Fibroblast of the conjunctiva (primary cell): Measurements from ENCODE around the gene ADAP1.
"Not testable (repeated sequence)": the region's sequence is repeated elsewhere in the genome, so short reads cannot be mapped to it uniquely, and the experiment has no call there.

Experiments used
- DNase-seq: peaks from one replicate; pipeline ENCODE4 v3.0.0-alpha.2; 2010; ENCODE audit warnings: low read depth

ADAP1 gene

DNA sequence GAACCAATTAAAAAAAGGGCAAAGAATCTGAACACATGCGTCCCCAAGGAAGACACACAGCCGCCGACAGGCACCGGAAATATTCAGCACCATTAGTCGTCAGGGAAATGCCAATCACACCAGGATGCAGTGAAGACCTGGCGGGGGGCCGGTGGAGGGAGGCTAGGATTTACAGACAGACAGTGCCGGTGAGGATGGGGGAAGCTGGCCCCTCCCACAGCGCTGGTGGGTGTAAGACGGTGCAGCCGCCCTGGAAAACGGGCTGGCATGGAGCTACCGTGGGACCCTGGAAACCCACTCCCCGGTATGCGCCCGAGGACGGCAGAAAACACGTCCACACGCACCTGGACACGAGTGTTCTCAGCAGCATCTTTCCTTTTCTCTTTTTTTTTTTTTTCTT is 4.8 kb upstream of the ADAP1 start:
- no peak for DNase-seq

DNA sequence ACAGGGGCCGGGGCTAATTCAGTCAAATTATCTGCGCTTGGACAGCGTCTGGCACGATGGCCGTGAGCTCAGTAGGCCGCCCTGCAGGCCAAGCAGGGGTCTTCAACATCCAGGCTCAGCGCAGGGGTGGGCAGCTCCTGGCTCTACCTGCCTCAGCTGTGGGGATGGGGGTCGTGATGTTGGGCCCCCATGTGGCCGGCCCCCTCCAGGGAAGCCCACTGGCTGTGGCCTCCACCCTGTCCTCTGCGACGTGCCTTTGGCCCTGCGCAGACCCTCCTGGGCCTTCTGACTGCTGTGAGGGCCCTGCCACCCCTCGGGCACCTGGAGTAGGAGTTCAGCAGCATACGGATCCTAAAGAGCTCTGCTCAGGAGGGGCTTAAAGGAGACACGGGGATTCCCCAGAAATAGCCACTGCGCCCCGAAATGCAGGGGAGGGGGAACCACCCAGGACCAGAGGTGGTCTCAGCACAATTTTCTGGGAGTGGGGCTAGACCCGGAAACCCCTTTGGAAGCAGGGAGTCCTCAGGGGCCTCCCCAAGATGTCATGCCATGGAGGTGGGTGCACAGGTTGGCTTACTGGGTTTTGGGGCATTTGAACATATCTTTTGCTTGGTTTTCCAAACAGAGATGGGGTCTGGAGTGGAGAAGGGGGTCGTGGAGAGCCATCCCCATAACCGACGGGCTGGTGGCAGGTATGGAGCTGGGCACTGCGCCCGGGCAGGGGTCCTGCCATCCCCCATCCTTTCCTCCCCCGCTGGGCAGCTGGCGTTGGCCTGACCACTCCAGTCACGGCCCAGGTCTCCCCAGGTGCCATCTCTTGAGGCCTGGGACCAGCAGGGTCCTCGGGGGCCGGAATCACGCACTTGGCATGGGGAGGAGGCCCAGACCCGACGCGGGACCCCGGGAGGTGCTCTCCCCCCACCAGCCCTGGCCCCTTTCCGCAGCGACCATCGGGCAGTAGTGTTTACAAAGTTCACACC is 4.0 kb upstream of the ADAP1 start:
- no peak for DNase-seq

DNA sequence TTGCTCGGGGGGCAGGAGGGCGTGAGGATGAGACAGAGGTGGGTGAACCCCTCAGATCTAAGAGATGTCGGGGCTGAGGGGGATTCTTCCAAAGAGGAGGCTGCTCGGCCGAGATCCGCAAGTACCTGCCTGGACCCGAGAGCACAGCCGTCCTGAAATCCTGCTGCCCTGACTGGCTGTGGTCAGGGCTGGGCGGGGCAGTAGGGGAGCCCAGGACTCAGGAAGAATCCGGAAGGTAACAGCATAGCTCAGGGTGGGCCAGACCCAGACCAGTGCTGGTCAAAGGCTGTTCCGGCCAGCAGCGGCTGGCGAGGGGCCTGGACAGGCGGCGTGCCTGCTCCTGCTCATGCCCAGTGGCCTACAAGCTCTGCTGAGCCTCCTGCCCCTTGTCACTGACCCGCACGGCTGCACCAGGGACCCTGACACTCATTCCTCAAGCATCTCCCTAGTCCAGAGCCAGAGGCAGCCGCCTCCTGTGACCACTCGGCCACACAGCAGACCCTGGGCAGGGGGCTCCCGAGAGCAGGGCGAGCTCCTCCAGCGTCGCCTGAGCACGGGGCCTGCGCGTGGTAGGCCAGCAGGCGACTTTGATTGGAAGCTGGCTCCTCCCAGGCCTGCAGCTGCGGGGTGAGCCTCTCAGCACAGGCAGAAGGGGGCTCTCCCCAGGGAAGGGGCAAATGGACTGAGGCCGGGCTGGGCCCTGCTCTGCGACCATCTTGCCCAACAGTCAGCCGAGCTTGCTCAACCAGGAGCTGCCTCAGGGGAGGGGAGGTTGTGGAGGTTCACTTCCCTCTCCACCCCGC is 3.1 kb upstream of the ADAP1 start:
- no peak for DNase-seq

DNA sequence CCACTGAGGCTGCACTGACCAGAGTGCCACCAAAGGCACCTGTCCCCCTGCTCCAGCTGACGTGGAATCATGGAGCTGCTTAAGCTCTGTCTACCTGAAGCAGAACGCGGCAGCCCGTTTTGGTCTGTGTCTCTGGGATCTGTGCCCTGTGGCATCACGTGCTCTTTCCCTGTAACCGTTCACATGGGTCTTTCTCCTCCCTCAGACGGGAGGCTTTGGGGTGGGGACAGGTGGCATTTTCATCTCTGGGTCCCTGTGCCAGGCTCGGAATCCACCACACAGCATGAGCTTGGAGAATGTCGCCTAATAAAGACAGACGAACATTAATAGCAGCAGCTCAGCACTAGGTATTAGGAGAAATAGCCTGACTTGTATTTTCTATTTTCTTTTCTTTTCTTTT is 1.6 kb upstream of the ADAP1 start:
- DNase-seq, result no peak

DNA sequence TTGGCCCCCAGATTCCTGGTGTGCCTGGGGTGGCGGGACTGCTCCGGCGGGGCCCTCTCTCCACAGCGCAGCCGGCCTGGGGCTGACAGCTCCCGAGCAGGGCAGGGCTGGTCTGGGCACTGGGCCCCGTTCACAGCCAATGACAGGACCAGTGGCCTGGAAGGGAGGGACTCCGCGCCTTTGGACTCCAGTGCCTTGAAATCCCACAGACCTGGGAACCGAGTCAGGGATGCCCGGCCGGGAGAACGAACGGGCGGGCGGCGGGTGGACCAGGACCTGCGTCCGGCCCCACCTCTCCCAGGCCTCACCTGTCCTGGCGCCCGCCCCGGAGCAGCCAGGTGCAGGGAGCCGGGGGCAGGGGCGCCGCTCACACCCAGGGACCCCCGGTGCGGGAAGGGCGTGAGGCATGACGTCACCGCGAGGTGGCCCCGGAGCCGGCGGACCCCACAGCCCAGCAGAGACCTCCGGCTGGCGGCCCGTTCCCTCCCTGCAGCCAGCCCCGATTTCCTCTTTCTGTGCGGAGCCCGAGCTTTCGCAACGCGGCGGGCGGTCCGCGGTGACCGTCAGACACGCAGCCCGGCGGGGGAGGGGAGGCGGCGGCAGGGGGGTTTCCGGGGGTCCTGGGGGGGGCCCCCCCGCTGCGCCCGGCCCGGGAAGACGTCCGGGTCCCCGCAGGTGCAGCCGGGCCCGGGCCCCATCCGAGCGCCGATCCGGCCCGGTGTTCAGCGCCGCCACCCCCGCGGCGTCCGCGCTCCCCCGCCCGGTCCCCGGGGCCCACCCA is 743 bp downstream of the ADAP1 start:
- DNase-seq, result no peak

DNA sequence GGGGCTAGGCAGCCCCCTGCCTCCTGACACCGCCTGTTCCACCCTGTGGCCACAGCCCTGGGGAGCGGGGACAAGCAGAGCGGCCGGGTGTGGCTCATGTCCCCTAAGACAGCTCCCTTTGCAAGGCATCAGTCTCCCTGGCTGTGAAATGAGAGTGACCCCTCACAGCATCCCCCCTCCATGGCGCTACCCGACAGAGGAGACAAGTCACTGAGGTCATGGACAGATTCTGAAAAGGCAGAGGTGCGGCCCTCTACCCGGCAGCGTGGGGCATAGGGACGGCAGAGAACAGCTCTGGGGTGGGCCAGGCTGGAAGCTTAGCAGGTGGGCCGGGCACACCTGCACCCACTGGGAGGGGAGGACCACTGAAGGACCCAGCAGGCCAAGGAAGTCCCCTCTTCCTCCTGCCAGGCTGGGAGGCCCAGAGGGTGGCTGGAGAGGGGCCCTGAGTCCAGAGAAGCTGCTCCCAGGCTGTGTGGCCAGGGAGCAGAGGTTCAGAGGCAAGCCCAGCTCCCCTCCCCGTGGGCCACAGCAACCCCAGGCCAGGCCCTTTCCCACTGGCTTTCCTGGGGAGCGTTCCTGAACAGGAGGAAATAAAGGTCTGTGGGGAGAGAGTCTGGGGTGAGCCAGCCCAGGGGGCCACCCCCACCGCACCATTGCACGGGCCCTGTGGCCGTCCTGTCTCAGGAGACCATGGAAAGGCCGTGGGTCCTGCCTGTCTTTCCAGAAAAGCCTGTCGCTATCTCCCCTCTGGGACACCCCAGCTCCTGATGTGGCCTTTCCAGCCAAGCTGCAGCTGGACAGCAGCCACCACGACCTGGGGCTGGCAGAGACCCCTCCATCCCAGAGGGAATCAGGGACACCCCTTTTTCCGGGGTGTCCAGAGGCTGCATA is 1.7 kb downstream of the ADAP1 start:
- no peak for DNase-seq

DNA sequence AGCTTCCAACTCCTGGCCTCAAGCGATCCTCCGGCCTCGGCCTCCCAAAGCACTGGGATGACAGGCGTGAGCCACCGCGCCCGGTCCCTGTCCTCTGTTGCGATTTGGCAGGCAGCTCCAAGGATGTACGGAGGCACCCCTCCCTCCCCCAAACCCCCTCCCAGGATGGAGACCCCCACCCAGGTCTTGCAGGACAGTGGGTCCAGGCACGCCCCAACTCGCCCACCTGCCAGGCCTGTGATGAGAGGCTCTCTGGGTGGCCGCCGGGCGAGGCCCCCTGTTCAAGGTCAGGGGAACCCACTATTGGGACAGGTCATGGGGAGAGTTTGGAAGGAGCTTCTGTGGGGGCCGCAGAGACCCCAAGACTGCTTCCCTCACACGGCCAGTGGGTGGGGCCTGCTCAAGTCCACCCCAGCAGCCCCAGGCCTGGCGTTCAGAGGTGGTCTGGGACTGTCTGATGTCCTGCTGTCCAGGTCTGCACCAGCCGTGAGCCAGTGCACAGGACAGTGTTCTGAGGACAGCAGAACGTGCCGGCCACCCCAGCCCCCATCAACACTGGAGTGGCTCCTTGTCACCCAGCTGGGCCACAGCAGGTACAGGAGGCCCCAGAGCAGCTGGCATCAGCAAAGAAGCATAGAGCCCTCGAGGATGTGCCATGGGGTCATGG is 2.5 kb downstream of the ADAP1 start:
- no peak for DNase-seq

DNA sequence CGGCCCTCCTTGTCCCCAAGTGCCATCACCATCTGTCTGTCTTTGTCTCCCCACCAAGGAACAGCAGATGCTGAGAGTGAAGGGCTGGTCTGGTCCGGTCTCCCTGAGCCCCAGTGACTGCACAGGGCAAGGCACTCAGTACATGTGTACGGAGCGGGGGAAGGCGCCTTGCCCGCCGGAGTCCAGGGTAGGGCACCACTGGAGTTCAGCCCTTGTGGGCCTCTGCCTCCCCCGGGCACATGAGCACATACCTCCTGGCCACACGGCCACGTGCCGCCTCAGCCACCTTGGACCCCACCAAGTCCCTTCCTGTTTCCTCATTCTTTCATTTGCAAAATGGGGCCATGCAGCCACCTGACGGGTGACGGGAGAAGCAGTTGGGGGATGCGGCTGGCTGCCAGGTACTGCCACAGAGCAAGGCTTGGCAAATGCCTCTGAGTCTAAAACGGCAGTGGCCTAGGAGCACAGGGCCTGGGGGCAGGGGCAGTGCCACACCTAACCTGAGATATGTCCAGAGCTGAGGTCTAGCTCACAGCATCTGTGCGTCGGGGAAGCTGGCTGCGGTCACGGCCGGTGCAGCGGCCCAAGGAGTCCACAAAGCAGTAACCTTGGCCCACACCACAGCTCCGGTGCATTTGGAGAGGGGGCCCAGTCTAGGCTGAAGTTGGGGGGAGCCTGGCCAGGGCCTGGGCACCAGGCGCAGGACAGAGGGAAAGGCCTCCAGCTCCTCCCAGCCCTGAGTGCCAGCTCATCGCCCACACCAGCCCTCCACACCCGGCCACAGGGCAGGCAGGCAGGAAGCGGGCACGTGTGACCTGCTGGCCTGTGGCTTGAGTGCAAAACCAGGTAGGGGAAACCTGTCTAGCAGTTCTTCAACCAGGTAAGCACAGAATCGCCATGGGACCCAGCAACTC is 5.2 kb downstream of the ADAP1 start:
- no peak for DNase-seq

DNA sequence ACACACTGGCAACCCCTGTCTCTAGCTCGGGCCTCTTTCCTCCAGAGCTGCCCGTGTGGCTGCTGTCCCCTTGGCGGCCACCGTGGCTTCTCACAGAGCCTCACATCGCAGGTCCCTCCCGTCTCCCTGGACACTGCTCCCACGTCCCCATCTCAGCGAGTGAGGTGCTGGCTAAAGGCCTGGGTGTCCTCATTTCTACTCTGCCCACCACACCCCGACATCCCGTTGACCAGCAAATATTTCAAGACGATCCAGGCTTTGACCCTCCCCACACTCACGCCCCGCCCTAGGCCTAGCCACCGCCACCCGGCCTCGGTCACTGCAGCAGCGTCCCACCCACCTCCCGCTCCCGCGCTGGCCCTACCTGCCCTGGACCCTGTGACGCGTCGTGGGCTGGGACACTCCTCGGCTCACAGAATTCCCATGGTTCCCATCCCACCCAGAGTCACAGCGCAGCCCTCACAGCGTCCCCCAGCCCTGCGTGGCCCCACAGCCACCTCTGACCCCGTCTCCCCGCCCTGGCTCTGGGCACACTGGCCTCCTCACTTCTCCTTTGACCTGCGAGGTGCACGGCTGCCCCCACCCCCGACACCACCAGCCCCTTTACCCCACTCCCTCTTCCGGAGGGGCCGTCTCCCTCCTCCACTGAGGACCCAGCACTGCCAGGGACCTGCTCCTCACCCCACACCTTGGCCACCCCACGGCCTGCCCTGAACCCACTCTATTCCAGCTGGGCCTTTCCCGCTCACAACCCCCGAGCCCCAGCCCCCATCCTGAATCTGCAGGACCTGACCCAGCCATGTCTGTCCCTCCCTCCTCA is 6.9 kb downstream of the ADAP1 start:
- no peak for DNase-seq

DNA sequence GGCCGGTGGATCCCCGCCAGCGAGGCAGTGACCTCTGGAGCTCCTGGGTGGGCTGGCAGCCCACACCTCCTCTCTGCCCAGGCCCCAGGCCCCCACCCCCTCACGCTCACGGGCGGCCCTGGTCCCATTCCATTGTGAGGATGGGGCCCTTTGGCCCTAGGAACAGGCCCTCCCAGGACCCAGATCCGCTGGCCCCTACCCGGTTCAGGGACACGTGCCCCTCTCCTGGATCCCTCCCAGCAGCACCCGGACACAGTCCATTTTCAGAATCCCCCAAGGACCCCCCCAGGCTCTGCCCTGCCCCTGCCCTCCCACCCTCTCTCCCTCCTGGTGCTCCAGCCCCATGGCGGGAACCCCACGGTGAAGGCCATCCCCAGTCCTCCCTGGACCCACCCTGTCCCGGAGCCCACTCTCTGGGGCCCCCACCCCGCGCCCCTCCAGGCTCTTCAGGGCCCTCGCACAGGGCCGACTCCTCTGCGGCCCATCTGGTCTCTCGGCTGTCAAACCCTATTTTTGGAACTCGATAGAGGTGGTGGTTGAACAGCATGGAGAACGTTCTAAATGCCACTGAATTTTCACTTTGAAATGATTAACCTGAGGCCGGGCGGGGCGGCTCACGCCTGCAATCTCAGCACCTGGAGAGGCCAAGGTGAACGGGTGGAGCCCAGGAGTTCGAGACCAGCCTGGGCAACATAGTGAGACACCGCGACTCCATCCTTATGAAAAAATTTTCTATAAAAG is 8.1 kb downstream of the ADAP1 start:
- DNase-seq, result no peak

DNA sequence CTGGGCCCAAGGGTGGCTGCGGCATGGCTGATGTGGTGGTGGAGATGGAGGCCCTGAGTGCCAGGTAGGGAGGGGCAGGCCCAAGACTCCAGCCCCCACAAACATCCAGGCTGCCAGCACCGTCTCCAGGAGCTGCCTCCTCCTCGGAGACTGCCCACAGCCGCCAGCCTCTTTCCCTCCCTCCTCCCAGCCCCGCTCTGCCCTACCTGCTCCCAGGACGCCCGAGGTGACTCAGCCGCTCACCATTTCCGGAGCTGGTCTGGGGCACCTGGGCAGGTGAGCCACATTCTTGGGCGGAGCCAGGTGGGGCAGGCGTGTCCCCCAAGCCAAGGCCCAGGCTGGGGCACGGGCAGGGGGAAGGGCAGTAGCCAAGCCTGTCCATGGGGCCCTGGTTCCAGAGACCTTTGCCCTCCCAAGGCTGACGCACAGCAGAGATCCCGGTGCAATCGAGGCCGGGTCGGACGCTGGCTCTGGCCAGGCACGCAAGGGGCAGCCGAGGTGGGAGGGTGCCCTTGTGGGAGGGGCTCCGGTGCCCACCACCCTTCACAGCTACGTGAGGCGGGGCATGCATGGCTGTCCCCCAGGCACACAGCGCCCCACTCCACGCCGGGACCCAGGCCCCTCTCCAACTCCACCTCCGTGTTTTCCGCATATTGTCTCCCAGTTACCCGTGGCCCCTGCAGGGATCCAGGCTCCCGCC is 8.8 kb downstream of the ADAP1 start:
- no peak for DNase-seq

DNA sequence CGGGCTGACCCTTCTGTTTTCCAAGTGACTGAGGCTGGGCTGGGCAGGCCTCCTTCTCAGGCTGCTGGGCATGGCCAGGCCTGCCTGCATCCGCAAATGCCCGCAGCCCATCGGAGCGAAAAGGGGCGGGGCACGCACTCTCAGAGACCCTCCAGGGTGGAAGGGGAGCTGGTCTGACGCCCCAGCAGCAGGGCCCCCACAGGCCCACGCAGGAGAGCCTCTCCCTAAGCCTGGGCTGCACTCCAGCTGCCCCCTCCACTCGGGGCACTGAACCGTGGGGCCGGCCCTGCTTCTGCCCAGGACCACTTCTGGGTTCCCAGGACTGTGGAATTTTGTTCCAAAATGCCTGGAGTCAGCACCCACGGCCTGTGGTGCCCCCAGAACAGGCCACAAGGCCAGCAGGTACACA is 9.3 kb downstream of the ADAP1 start:
- no peak for DNase-seq

DNA sequence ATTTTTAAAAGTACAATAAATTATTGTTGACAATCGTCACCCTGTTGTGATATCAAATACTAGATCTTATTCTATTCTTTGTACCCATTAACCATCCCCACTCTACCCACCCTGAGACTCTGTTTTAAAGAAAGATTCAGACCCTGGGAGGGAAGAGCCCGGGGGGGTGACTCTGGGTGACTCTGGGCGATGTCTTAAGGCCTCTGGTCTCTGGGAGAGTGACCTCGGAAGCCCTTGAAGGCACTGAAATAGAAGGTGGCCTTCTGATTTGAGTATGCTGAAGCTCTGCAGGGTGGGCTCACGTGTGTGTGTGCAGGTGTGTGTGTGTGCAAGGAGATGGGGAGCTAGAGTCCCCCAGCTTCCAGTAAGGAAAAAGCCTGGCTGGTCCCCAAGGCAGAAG is 9.7 kb downstream of the ADAP1 start:
- DNase-seq, result no peak

DNA sequence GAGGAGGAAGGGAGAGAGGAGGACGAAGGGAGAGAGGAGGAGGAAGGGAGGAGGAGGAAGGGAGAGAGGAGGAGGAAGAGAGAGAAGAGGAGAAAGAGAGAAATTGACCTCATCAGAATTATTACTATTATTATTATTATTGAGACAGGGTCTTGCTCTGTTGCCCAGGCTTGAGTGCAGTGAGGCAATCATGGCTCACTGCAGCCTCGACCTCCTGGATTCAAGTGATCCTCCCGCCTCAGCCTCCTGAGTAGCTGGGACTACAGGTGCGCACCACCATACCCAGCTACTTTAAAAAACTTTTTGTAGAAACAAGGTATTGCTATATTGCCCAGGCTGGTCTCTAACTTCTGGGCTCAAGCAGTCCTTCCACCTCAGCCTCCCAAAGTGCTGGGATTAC is 10.7 kb downstream of the ADAP1 start:
- not testable (repeated sequence) for DNase-seq

DNA sequence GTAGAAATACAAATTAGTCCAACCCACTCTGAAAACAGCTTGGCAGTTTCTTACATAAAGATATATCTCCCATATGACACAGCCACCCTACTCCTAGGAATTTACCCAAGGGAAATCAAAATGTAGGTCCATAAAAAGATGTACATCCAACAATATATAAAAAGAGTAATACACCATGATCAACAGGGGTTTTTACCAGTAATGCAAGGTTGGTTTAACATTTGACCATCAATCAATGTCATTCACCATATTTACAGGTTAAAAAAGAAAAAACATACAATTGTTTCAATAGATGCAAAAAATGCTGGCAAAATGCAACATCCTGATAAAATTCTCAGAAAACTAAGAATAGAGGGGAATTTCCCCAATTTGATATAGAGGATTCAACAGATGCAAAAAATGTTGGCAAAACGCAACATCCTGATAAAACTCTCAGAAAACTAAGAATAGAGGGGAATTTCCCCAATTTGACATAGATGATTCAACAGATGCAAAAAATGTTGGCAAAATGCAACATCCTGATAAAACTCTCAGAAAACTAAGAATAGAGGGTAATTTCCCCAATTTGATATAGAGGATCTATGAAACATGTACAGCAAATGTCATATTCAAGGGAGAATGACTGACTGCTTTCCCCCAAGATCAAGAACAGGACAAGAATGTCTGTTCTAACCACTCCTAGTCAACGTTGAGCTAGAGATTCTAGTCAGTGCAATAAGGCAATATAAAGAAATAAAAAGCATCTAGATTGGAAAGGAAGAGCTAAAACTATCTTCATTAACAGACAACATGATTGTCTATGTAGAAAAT is 13.7 kb downstream of the ADAP1 start:
- DNase-seq, result no peak

DNA sequence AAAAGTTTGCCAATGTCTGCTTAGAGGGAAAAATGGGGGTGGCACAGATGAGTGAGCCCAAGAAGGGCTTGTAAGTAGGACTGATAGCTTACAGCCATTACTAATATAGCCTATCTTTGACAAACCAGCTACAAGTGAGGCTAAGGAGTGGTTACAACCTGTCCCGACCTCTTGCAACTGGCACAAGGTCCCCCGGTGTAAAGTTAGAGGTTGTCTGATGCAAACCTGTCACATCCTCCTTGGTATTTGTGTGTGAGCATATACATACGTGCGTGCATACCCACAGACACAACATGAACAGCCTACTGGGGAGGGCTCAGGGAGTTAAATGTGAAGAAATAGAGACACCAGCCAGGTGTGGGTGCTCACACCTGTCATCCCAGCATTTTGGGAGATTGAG is 14.6 kb downstream of the ADAP1 start:
- DNase-seq, result no peak
